ENCODE results near the gene PRRT1.
A peak's percentile ranks its signal among the peaks of the same experiment; 100 is the strongest.

PRRT1 gene

GRCh38 chr6:32128751-32129296 lies 22.9 kb downstream of the PRRT1 start:
- Histone ChIP-seq H3K4me3 (ENCODE audit: low read depth in 1 of 2, low read length in 1 of 2) (peak overlapping the region; percentile 90 to 92), H3K4me1 (ENCODE audit: control insufficient read depth in 1 of 2, insufficient read depth in 1 of 2, low read depth in 1 of 2, low read length in 1 of 2) (peaks cover 27 to 35% of the 10 kb centered on the region in 2 experiments), H3K36me3 (peaks cover 31% of the 10 kb centered on the region), H3K9me3 (no peaks in the 10 kb centered on the region), H3K27me3 (peaks cover 22% of the 10 kb centered on the region), H3K27ac (peak overlapping the region; percentile 88)
- no peak for TF ChIP-seq CTCF (IDR thresholded peaks at IDR 0.05)

DNA sequence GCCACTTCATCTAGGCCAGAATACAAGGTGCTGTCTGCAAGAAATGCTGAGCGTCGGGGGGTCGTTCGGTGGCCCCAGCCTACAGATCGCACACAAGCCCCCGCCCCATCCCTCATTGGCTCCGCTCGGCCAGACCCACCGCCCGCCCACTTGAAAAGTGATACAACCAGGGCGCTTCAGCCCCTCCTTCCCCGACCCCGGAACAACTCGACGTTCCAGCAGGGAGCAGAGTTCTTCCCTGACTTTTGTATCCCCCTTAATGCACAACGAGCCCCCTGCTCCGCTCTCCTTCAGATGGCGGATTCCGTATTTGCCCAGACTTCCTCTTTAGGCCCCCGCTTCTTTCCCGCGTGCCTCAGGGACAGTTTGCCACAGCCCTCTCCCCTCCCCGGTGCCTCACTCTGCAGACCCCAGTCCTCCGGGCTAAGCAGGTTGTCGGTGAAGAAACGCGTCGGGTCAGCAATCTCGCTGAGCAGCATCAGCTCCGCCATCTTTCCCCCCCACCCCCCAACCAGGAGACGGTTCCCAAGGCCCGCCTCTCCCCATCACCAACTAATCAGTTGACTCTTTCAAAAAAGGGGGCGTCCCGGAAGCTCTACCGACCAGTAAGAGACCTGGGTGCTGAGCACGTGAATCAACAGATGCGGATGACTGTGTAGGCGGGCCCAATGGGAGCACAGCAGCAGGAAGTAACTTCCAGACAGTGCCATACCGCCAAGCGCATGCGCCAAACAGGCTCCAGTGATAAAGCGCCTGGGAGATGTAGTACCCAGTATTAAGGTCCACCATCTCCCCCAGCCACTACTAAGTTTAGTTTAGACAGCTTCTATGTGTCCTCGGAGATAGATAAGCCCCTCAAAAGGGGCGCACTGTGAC lies 23.8 kb downstream of the PRRT1 start, which contains the start of gene ATF6B:
ATF6B (minus strand) TSS at position 530 of the 876 bp plus-strand sequence; CDS start at position 491, 39 bp downstream.
- peaks cover 38% of the 10 kb centered on the region for H3K36me3 ChIP-seq
- H3K27ac ChIP-seq, result peak within 1 kb of the TSS; percentile 88
- peaks cover 13% of the 10 kb centered on the region for H3K27me3 ChIP-seq
- H3K9me3 ChIP-seq, result no peaks in the 10 kb centered on the region
- no peak for TF ChIP-seq CTCF (IDR thresholded peaks at IDR 0.05)
- peaks cover 27 to 35% of the 10 kb centered on the region in 2 experiments for H3K4me1 ChIP-seq (ENCODE audit: control insufficient read depth in 1 of 2, insufficient read depth in 1 of 2, low read depth in 1 of 2, low read length in 1 of 2)
- H3K4me3 ChIP-seq (ENCODE audit: low read depth in 1 of 2, low read length in 1 of 2), result peak within 1 kb of the TSS; percentile 90 to 92

DNA sequence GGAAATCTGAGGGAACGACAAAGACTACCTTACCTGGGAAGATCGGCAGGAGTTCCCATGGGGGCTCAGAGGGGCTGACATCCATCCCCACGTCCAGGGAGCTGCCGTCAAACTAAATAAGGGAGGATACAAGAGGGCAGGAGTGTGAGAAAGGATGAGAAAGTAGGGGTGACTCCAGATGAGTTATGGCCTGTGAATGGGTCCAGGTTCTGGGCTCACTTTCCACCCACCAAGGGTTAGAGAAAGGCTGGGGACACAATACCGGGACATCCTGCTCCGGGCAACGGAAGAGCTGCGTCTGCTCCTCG lies 24.4 kb downstream of the PRRT1 start:
- peak overlapping the region; percentile 88 for H3K27ac ChIP-seq

DNA sequence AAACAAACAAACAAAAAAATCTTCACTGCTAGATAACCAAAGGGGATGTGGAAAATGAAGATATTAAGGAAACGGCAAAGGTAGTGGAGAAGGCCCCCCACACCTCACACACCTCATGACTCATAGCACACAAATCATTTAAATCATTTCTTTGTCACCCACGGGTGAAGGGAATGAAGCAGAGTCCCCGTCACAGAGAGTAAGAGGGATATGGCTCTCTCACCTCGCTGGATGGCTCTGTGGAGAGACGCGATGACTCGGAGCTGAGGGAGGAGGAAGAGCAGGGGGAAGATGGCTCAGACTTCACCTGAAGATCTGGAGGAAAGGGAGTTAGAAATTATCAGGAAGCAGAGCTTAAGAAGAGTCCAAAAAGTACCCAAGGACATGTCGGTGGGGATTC lies 24.9 kb downstream of the PRRT1 start:
- Histone ChIP-seq H3K36me3 (peaks cover 42% of the 10 kb centered on the region), H3K9me3 (no peaks in the 10 kb centered on the region), H3K4me3 (ENCODE audit: low read depth in 1 of 2, low read length in 1 of 2) (peak overlapping the region; percentile 90 to 92), H3K27me3 (peaks cover 2% of the 10 kb centered on the region), H3K27ac (peak overlapping the region; percentile 29), H3K4me1 (ENCODE audit: control insufficient read depth in 1 of 2, insufficient read depth in 1 of 2, low read depth in 1 of 2, low read length in 1 of 2) (peaks cover 27 to 35% of the 10 kb centered on the region in 2 experiments)
- TF ChIP-seq CTCF (IDR thresholded peaks at IDR 0.05), result no peak

More for the DNA sequence above, 24.4 kb downstream of the PRRT1 start:
- no peak for TF ChIP-seq CTCF (IDR thresholded peaks at IDR 0.05)
- no peaks in the 10 kb centered on the region for H3K9me3 ChIP-seq
- peaks cover 7% of the 10 kb centered on the region for H3K27me3 ChIP-seq
- peaks cover 27 to 35% of the 10 kb centered on the region in 2 experiments for H3K4me1 ChIP-seq (ENCODE audit: control insufficient read depth in 1 of 2, insufficient read depth in 1 of 2, low read depth in 1 of 2, low read length in 1 of 2)
- H3K36me3 ChIP-seq, result peaks cover 38% of the 10 kb centered on the region
- H3K4me3 ChIP-seq (ENCODE audit: low read depth in 1 of 2, low read length in 1 of 2), result peak overlapping the region; percentile 90 to 92

- H3K4me3 ChIP-seq (ENCODE audit: low read depth in 1 of 2, low read length in 1 of 2), result no peak overlapping the region
These were observed 28.1 kb downstream of the PRRT1 start for GRCh38 chr6:32123681-32124080.

More at GRCh38 chr6:32123681-32124080, 28.1 kb downstream of the PRRT1 start:
- Histone ChIP-seq H3K4me1 (ENCODE audit: control insufficient read depth in 1 of 2, insufficient read depth in 1 of 2, low read depth in 1 of 2, low read length in 1 of 2) (peaks cover 14 to 15% of the 10 kb centered on the region in 2 experiments), H3K9me3 (no peaks in the 10 kb centered on the region), H3K27ac (no peak overlapping the region), H3K27me3 (no peaks in the 10 kb centered on the region), H3K36me3 (peaks cover 74% of the 10 kb centered on the region)
- no peak for TF ChIP-seq CTCF (IDR thresholded peaks at IDR 0.05)
